HG03457 (cell line): Measurements from ENCODE around the gene CLGN.

ENCODE experiments used
- ATAC-seq: cut with Tn5 transposase; IDR thresholded peaks from one replicate; pipeline ENCODE4 v1.9.1; 2021; ENCODE audit warnings: moderate number of reproducible peaks; ENCODE audit not compliant: unreplicated experiment

Gene CLGN

GRCh38 chr4:140342620-140343019 lies 84.8 kb downstream of the CLGN start:
- ATAC-seq, result no peak
